B cell (primary cell): Measurements from ENCODE around the gene TBC1D22A.

Experiments used
- EZH2 ChIP-seq: IDR thresholded peaks from 2 replicates; pipeline ENCODE4 v1.6.1; 2012; ENCODE audit warnings: borderline replicate concordance, low read depth, mild to moderate bottlenecking, moderate library complexity, low read length; ENCODE audit not compliant: insufficient read depth, poor library complexity, severe bottlenecking
- TF ChIP-seq, protein P1 (sequence below): fragments of 200-600 bp; IDR thresholded peaks from one replicate; pipeline ENCODE4 v1.8.0; 2022; ENCODE audit warnings: antibody characterized with exemption, mild to moderate bottlenecking

DNA sequence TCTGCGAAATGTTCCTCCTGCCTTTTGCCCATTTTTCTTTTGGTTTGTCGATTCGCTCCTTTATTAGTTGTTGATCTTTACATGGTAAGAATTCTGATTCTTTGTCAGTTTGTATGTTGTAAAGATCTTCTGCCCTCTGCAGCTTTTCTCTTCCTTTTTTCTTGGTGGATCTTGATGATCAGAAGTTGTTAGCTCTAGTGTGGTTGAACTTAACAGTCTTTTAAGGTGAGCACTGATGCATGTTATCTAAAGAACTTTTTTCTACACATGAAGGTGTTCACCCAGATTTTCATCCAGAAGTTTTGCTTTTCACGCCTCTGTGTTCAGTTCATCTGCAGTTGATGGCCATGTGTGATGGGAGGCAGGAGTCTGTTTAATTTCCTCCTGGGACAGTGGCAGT is 133.7 kb downstream of the TBC1D22A start:
- TF ChIP-seq, protein P1, sequence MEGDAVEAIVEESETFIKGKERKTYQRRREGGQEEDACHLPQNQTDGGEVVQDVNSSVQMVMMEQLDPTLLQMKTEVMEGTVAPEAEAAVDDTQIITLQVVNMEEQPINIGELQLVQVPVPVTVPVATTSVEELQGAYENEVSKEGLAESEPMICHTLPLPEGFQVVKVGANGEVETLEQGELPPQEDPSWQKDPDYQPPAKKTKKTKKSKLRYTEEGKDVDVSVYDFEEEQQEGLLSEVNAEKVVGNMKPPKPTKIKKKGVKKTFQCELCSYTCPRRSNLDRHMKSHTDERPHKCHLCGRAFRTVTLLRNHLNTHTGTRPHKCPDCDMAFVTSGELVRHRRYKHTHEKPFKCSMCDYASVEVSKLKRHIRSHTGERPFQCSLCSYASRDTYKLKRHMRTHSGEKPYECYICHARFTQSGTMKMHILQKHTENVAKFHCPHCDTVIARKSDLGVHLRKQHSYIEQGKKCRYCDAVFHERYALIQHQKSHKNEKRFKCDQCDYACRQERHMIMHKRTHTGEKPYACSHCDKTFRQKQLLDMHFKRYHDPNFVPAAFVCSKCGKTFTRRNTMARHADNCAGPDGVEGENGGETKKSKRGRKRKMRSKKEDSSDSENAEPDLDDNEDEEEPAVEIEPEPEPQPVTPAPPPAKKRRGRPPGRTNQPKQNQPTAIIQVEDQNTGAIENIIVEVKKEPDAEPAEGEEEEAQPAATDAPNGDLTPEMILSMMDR, result no peak
- TF ChIP-seq EZH2, result no peak
